ENCODE data around the gene TBC1D22A. TPM values are rescaled to one million over a fixed set of nuclear protein-coding genes. Genes with fewer than 3 reads are reported as not detected.

TBC1D22A gene
- polyA plus RNA-seq, 1 donor (not counting 4 experiments of a cell fraction or from before 2014, with no cell fraction given) = 20.9 TPM

DNA sequence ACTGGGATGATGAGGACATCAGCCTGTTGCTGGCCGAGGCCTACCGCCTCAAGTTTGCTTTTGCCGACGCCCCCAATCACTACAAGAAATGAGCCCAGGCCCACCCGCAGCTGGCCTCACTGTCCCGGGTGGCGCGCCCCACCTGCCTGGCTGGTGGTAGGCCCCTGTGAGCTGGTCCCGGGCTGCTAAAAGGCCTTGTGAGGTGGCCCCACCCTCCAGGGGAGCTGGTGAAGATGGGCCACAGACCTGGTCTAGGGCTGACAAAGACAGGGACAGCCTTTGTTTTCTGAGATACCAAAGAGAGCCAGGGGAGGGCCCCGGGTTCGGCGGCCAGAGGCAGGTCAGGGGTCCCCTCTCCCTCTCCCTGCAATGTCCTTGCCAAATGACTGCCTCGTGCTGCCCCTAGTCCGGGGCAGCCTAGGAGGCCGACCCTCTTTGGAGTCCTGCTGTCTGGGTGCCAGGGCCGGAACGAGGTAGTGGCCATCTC lies 411.1 kb downstream of the TBC1D22A start:
- H3K79me2 ChIP-seq (ENCODE audit: control insufficient read depth, insufficient read depth, low read length) = no peaks in the 10 kb centered on the region
- peaks cover 0 to 5% of the 10 kb centered on the region in 2 experiments for H3K36me3 ChIP-seq (ENCODE audit: control insufficient read depth in 2 of 2, extremely low read depth in 1 of 2, insufficient read depth in 2 of 2, low read length in 2 of 2)
- FAIRE-seq = no peak

DNA sequence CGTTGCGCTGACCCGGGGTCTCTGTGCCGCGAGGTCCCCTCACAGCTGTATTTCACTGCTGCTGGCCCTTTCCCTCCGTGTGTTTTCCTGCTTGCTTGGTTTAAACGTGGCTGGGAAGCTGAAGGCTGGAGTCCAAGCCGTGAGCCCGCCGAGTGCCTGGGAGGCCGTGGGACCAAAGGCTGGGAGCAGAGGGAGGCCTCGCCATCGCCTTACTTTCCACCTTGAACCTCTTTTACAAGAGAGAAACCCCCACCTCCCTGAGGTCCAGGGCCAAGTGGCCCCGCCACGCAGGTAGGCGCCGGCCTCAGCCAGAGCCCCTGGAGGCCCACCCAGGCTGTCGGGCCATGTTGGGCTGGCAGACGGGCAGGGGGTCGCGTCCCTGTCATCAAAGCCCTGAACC lies 411.6 kb downstream of the TBC1D22A start:
- no peak for FAIRE-seq
- dilution Hi-C loops (cut with MboI; ENCODE audit: extremely low pct_ligation_motif_present, low sequenced_read_pairs) = no loop called here
- peaks cover 0 to 5% of the 10 kb centered on the region in 2 experiments for H3K36me3 ChIP-seq (ENCODE audit: control insufficient read depth in 2 of 2, extremely low read depth in 1 of 2, insufficient read depth in 2 of 2, low read length in 2 of 2)

More for the DNA sequence above, 411.1 kb downstream of the TBC1D22A start:
- no peak overlapping the region for H3K4me2 ChIP-seq (ENCODE audit: control insufficient read depth, extremely low read depth, insufficient read depth, low read depth, low read length)
- no peaks in the 10 kb centered on the region for H3K9me3 ChIP-seq (ENCODE audit: control insufficient read depth, low read depth, low read length)
- dilution Hi-C loops (cut with MboI; ENCODE audit: extremely low pct_ligation_motif_present, low sequenced_read_pairs) = no loop called here
- no peak overlapping the region for H3K4me3 ChIP-seq (ENCODE audit: control insufficient read depth in 2 of 3, extremely low read depth in 1 of 3, insufficient read depth in 2 of 3, low read depth in 1 of 3, low read length in 3 of 3)
- DNase-seq (ENCODE audit: low read depth, low spot score) = no peak
- H3K9ac ChIP-seq (ENCODE audit: control insufficient read depth, extremely low read depth, insufficient read depth, low read length) = no peak overlapping the region
- H3K9me1 ChIP-seq (ENCODE audit: control insufficient read depth, extremely low read depth, insufficient read depth, low read length) = no peaks in the 10 kb centered on the region
- H3K27me3 ChIP-seq (ENCODE audit: control insufficient read depth, extremely low read depth, insufficient read depth, low read length) = no peaks in the 10 kb centered on the region
- no peaks in the 10 kb centered on the region for H3K4me1 ChIP-seq (ENCODE audit: control insufficient read depth, extremely low read depth, insufficient read depth, low read length)
- TF ChIP-seq, protein P1, sequence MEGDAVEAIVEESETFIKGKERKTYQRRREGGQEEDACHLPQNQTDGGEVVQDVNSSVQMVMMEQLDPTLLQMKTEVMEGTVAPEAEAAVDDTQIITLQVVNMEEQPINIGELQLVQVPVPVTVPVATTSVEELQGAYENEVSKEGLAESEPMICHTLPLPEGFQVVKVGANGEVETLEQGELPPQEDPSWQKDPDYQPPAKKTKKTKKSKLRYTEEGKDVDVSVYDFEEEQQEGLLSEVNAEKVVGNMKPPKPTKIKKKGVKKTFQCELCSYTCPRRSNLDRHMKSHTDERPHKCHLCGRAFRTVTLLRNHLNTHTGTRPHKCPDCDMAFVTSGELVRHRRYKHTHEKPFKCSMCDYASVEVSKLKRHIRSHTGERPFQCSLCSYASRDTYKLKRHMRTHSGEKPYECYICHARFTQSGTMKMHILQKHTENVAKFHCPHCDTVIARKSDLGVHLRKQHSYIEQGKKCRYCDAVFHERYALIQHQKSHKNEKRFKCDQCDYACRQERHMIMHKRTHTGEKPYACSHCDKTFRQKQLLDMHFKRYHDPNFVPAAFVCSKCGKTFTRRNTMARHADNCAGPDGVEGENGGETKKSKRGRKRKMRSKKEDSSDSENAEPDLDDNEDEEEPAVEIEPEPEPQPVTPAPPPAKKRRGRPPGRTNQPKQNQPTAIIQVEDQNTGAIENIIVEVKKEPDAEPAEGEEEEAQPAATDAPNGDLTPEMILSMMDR (optimal IDR thresholded peaks at IDR 0.05 in 1 of 3, IDR thresholded peaks at IDR 0.05 in 1 of 3, conservative IDR thresholded peaks at IDR 0.05 in 1 of 3; ENCODE audit: extremely low read depth in 1 of 3, insufficient read depth in 2 of 3, low read length in 3 of 3) = no peak
- TF ChIP-seq EZH2 (IDR thresholded peaks at IDR 0.05; ENCODE audit: low read length) = no peak
- no peak overlapping the region for H3K27ac ChIP-seq (ENCODE audit: control insufficient read depth, insufficient read depth, low read length)
- no peaks in the 10 kb centered on the region for H4K20me1 ChIP-seq (ENCODE audit: control insufficient read depth, extremely low read depth, insufficient read depth, low read length)
- no peak overlapping the region for H2AFZ ChIP-seq (ENCODE audit: control insufficient read depth, low read length)

More for the DNA sequence above, 411.6 kb downstream of the TBC1D22A start:
- Histone ChIP-seq H3K27ac (ENCODE audit: control insufficient read depth, insufficient read depth, low read length) (no peak overlapping the region), H3K9me1 (ENCODE audit: control insufficient read depth, extremely low read depth, insufficient read depth, low read length) (no peaks in the 10 kb centered on the region), H3K79me2 (ENCODE audit: control insufficient read depth, insufficient read depth, low read length) (no peaks in the 10 kb centered on the region), H3K4me2 (ENCODE audit: control insufficient read depth, extremely low read depth, insufficient read depth, low read depth, low read length) (no peak overlapping the region), H2AFZ (ENCODE audit: control insufficient read depth, low read length) (no peak overlapping the region), H3K9me3 (ENCODE audit: control insufficient read depth, low read depth, low read length) (no peaks in the 10 kb centered on the region), H4K20me1 (ENCODE audit: control insufficient read depth, extremely low read depth, insufficient read depth, low read length) (no peaks in the 10 kb centered on the region), H3K27me3 (ENCODE audit: control insufficient read depth, extremely low read depth, insufficient read depth, low read length) (no peaks in the 10 kb centered on the region), H3K9ac (ENCODE audit: control insufficient read depth, extremely low read depth, insufficient read depth, low read length) (no peak overlapping the region), H3K4me3 (ENCODE audit: control insufficient read depth in 2 of 3, extremely low read depth in 1 of 3, insufficient read depth in 2 of 3, low read depth in 1 of 3, low read length in 3 of 3) (no peak overlapping the region), H3K4me1 (ENCODE audit: control insufficient read depth, extremely low read depth, insufficient read depth, low read length) (no peaks in the 10 kb centered on the region)
- no peak for DNase-seq (ENCODE audit: low read depth, low spot score)
- TF ChIP-seq, protein P1 (optimal IDR thresholded peaks at IDR 0.05 in 1 of 3, IDR thresholded peaks at IDR 0.05 in 1 of 3, conservative IDR thresholded peaks at IDR 0.05 in 1 of 3; ENCODE audit: extremely low read depth in 1 of 3, insufficient read depth in 2 of 3, low read length in 3 of 3) = no peak
- TF ChIP-seq EZH2 (IDR thresholded peaks at IDR 0.05; ENCODE audit: low read length) = no peak

Data from keratinocyte (primary cell).